GM10266 (cell line): ENCODE results near the gene GNB5.

Experiments
- DNase-seq: peaks from one replicate; pipeline ENCODE4 v3.0.0; 2012; ENCODE audit errors: extremely low spot score
- TF ChIP-seq, protein P1 (sequence below): IDR thresholded peaks from 2 replicates; pipeline ENCODE4 v1.5.1; 2012; ENCODE audit warnings: mild to moderate bottlenecking, low read depth; ENCODE audit not compliant: control insufficient read depth, insufficient read depth; ENCODE audit errors: missing control alignments

Gene GNB5

DNA sequence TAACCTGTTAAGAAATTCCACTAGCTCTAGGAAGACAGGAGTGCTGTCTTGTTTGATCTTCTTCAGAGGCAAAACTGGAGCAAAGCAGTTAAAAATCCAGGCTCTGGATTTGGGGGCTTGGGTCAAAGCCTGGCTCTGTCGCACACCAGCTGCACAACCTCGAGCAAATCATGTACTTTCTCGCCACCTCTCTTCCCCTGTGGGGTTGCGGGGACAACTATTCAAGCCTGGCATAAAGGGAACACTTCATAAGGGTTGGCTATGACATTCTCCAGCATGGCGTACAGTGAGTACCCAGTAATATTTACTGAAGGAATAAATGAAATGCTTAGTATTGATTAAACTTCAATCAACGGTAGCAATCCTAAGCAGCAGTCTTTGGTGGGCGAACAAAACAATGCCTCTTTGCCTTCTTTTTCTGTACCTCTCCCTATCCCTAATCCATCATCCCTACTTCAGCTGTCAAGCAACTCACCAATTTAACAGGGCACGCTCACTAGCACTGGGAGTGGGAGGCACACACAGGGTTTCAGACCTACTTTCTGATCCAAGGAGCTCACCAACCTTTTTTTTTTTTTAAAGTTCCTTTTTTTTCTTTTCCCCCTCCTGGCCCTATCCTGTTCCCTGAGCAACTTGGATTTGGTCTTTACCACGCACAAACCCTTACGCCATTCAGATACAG, 33.0 kb downstream of the GNB5 start:
- no peak for DNase-seq

DNA sequence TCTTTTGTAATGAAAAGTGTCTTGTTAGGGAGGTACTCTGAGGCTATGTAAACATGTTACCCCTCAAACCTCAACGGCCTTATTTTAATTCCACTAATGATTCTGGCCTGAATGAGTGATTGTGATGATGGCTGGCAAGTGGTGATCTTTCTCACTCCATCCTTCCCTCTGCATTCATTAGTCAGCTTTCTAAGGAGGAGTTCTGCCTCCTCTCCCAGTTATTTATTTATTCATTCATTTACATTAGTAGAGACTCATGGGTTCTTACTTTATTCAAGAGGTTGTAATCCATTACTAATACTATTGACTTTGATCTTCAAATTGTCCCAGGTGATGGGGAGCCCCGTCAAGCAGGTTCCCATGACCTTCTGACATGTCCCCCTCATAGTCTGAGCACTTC, 35.3 kb downstream of the GNB5 start:
- TF ChIP-seq, protein P1, sequence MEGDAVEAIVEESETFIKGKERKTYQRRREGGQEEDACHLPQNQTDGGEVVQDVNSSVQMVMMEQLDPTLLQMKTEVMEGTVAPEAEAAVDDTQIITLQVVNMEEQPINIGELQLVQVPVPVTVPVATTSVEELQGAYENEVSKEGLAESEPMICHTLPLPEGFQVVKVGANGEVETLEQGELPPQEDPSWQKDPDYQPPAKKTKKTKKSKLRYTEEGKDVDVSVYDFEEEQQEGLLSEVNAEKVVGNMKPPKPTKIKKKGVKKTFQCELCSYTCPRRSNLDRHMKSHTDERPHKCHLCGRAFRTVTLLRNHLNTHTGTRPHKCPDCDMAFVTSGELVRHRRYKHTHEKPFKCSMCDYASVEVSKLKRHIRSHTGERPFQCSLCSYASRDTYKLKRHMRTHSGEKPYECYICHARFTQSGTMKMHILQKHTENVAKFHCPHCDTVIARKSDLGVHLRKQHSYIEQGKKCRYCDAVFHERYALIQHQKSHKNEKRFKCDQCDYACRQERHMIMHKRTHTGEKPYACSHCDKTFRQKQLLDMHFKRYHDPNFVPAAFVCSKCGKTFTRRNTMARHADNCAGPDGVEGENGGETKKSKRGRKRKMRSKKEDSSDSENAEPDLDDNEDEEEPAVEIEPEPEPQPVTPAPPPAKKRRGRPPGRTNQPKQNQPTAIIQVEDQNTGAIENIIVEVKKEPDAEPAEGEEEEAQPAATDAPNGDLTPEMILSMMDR = no peak
- no peak for DNase-seq

More for the DNA sequence above, 33.0 kb downstream of the GNB5 start:
- TF ChIP-seq, protein P1 = no peak

DNA sequence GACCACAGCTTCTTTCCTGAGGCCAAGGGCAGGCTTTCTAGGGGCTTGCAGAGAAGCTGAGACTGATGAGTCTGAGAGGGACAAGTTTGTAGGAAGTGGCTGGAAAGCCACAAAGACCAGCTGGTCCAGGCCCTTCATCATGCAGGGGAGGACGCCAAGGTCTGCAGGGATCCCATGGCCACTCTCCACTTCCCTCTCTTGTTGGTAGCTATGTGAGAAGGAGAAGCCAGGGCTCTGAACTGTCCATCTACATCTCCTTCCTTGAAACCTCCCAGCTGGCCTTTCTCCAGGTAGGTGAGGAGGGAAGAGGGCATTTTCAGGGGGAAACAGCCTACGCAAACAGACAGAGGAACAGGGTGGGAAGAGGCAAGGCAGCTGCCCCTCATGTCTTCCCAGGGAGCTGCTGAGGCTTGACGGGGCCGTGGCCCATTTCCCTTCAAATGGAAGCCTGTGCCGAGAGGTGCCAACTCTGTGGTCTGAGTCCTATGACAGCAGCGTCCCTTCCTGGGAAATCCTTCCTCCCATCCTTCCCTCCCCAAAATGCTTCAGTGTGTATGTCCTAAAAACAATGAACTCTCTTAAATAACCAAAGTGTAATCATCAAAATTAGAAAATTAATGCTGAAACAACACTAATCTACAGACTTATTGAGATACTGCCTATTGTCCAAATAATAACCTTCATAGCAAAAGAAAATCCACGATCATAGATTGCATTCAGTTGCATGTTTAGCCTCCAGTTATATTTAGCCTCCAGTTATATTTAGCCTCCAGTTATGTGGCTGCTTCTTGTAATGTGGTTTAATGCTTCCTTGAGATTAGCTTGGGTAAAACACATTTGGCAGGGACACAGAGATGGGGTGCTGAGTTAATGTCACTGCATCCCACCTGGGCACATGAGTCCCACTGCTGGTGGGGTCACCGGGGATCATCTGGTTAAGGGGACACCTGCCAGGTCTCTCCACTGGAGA, 36.0 kb downstream of the GNB5 start:
- no peak for DNase-seq
- TF ChIP-seq, protein P1 = no peak

DNA sequence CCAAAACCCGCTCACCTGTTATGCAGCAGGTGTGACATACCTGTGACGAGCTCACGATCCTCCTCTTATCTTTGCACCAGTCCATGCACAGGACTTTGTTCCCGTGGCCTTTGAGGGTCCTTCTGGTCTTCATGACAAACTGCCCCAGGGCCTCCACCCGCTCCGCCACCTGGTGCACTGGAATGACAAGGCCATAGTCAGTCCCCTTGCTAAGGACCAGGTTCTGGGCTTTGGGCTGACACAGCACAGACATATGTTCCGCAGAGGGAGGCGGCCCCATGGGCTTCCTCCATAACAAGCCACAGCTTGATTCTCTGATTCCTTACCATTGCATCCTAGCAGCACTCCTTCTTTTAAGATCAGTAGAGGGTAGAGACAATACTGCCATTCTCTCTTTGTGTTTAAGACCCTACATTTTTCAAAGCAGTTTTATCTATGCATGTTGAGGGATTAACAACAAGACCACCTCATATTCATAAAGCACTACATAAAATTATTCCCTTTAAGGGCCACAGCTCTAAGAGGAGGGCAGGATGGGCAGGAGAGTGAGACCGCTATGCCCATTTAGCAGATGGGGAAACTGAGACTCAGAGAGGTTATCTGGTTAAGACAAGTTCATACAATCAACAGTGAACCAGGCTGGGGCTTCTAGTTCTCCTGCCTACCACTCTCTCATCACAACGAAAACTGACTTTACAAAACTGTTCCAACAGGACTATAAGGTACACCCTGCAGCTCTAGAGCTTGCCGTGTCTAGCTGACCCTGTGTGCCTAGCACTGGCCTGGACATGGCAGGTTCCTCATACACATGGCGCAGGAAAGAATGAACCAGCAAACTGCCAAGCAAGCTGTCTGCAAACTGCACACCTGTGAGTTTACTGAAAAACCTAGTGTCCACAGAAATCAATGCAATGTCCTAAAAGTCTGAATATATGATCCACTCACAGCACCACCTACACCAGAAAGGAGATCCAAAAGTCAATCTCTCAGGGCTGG, 37.0 kb downstream of the GNB5 start:
- TF ChIP-seq, protein P1 = no peak
- DNase-seq = no peak

DNA sequence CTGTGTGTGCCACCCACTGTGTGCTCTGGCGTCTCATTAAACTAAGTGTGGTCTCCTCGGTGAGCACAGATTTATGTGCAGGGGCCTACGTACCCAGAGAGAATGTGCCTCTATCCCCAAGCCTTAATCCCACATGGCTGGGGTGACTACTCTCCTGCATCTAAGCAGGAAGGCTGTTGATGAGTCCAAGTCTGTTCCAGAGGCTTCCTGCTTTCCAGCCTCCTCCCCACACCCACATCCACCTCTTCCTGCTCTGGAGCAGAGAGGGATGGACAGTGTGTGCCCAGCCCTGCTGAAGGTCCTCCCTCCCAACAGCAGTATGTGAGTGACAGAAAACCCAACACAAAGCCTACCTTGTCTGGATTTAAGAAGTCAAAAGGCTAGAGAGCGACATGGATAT, 39.8 kb downstream of the GNB5 start:
- TF ChIP-seq, protein P1 = no peak
- DNase-seq = no peak

DNA sequence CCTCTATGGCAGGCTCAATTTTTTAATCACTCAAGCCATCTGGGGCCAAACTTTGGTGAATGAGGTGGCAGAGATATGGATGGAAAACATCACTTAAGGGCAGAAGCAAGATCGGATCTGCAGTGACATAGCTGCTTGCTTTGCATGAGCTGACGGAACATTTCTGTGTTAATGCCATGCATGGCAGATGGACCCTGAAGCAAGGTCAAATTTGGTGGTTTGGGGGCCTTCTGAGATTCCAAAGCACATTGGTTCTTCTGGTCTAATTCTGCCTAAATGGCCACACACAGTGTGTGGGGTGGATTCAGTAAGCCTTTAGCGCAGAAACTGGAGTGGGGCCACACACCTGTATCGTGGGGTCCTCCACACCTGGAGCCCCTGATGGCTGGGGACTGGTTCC, 40.3 kb downstream of the GNB5 start:
- no peak for DNase-seq
- TF ChIP-seq, protein P1 = no peak
